Tibial artery (tissue), 4 donors: ENCODE measurements around the gene STK10.

ENCODE experiments used
- DNase-seq, 2 donors: peaks; one replicate each; pipeline ENCODE4 v3.0.0-alpha.2; 2019
- H3K27ac ChIP-seq, 2 donors: fragments of 200-600 bp; sonication (generic) in 1 of 2; 1 replicate in 1 of 2; 2 replicates in 1 of 2; pipeline ENCODE4 v1.5.1; 2018 to 2019; ENCODE audit warnings: mild to moderate bottlenecking in 1 of 2
- H3K27me3 ChIP-seq, 2 donors: fragments of 200-600 bp; sonication (generic) in 1 of 2; one replicate each; pipeline versions ENCODE4 v1.5.1 to v1.6.0; 2016 to 2019
- H3K36me3 ChIP-seq, 3 donors: fragments of 200-600 bp; sonication (generic) in 2 of 3; one replicate each; pipeline ENCODE4 v1.5.1; 2016 to 2019; ENCODE audit warnings: mild to moderate bottlenecking in 2 of 3
- H3K4me1 ChIP-seq, 4 donors: fragments of 200-600 bp; sonication (generic) in 2 of 4; 1 replicate in 3 of 4; 2 replicates in 1 of 4; pipeline ENCODE4 v1.5.1; 2016 to 2019
- H3K4me3 ChIP-seq, 2 donors: fragments of 200-600 bp; sonication (generic) in 1 of 2; 1 replicate in 1 of 2; 2 replicates in 1 of 2; pipeline ENCODE4 v1.5.1; 2018 to 2019; ENCODE audit warnings: mild to moderate bottlenecking in 2 of 2
- H3K9me3 ChIP-seq, 3 donors: fragments of 200-600 bp; sonication (generic) in 1 of 3; one replicate each; pipeline ENCODE4 v1.5.1; 2016 to 2019
- intact Hi-C: fragments of 100-400 bp; cut with DNase I; formaldehyde crosslinking; loops from one replicate; pipeline ENCODE4 v1.15.0; 2023; ENCODE audit warnings: low total_unique reads
- TF ChIP-seq, protein P1 (sequence below), 2 experiments: fragments of 200-600 bp in 1 of 2; fragments of 450-650 bp in 1 of 2; IDR thresholded peaks; one replicate each; pipeline ENCODE4 v1.5.1; 2017 to 2019; ENCODE audit warnings: antibody characterized with exemption in 2 of 2, mild to moderate bottlenecking in 1 of 2, moderate library complexity in 1 of 2

The STK10 gene

DNA sequence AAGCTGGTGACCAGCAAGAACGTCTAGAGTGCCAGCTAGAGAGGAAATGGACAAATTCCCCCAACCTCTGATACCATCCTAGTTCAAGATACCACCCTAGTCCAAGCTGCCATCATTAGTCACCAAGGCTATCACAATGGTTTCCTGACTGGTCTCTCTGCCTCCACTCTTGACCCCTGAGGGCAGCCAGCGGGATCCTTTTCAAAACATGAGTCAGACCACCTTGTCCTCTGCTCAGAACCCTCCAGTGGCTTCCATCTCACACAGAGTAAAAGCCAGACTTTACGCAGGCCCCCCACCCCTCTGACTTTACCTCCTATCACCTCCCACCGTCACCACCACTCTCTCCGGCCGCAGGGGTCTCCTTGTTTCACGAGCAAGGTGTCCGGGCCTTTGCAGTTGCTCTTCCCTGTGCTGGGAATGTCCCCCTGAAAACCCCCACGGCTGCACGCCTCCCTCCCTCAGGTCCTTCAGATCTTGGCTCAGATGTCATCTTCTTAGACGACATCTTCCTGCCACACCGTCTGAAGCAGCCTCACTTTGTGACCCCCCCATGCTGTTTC is 139.4 kb downstream of the STK10 start:
- intact Hi-C loops: loop anchor here (10.0 kb wide), 1 partner anchor 634 kb away; the partner anchor contains the start of gene FGF18
- Histone ChIP-seq H3K4me1 (peaks cover 0 to 18% (median 10%) of the 10 kb centered on the region in 4 donors), H3K4me3 (no peak overlapping the region), H3K36me3 (peaks cover 0 to 22% (median 7%) of the 10 kb centered on the region in 3 donors), H3K9me3 (no peaks in the 10 kb centered on the region), H3K27ac (no peak overlapping the region), H3K27me3 (no peaks in the 10 kb centered on the region)
- TF ChIP-seq, protein P1, sequence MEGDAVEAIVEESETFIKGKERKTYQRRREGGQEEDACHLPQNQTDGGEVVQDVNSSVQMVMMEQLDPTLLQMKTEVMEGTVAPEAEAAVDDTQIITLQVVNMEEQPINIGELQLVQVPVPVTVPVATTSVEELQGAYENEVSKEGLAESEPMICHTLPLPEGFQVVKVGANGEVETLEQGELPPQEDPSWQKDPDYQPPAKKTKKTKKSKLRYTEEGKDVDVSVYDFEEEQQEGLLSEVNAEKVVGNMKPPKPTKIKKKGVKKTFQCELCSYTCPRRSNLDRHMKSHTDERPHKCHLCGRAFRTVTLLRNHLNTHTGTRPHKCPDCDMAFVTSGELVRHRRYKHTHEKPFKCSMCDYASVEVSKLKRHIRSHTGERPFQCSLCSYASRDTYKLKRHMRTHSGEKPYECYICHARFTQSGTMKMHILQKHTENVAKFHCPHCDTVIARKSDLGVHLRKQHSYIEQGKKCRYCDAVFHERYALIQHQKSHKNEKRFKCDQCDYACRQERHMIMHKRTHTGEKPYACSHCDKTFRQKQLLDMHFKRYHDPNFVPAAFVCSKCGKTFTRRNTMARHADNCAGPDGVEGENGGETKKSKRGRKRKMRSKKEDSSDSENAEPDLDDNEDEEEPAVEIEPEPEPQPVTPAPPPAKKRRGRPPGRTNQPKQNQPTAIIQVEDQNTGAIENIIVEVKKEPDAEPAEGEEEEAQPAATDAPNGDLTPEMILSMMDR (IDR thresholded peaks at IDR 0.05): no peak
- DNase-seq: no peak

DNA sequence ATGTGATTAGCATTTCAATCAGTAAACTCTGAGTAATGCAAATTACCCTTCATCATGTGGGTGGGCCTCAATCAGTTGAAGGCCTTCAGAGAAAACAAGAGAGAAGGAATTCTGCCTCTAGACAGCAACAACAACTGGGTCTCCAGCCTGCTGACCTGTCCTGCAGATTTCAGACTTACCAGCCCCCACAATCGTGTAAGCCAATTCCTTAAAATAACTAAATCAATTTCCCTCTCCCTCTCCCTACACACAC is 139.9 kb downstream of the STK10 start:
- Histone ChIP-seq H3K4me1 (peaks cover 0 to 18% (median 10%) of the 10 kb centered on the region in 4 donors), H3K9me3 (no peaks in the 10 kb centered on the region), H3K4me3 (no peak overlapping the region), H3K27me3 (no peaks in the 10 kb centered on the region), H3K36me3 (peaks cover 0 to 23% (median 7%) of the 10 kb centered on the region in 3 donors), H3K27ac (no peak overlapping the region)
- DNase-seq: no peak
- TF ChIP-seq, protein P1 (IDR thresholded peaks at IDR 0.05): no peak
- intact Hi-C loops: loop anchor here (10.0 kb wide), 1 partner anchor 633 kb away; the partner anchor contains the start of gene FGF18

DNA sequence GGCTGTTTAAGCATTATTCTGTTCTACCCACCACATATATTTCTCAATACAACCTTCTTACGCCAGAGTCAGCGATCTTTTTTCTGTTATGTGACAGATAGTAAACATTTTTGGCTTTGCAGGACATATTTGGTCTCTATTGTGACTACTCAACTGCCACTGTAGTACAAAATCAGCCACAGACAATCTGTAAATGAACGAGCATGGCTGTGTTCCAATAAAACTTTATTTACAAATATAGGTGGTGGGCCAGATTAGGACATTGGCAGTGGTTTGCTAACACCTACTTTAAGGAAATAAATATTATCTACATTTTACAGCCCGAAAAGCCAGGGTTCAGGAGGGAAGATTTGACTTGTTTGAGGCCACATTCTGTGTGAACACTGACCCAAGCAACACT is 141.4 kb downstream of the STK10 start:
- intact Hi-C loops: loop anchor here (10.0 kb wide), 1 partner anchor 632 kb away; the partner anchor contains the start of gene FGF18
- TF ChIP-seq, protein P1 (IDR thresholded peaks at IDR 0.05): no peak
- Histone ChIP-seq H3K9me3 (no peaks in the 10 kb centered on the region), H3K27me3 (no peaks in the 10 kb centered on the region), H3K36me3 (peaks cover 0 to 23% (median 7%) of the 10 kb centered on the region in 3 donors), H3K4me1 (peaks cover 0 to 5% (median under 1%) of the 10 kb centered on the region in 4 donors), H3K27ac (no peak overlapping the region), H3K4me3 (no peak overlapping the region)
- DNase-seq: no peak

DNA sequence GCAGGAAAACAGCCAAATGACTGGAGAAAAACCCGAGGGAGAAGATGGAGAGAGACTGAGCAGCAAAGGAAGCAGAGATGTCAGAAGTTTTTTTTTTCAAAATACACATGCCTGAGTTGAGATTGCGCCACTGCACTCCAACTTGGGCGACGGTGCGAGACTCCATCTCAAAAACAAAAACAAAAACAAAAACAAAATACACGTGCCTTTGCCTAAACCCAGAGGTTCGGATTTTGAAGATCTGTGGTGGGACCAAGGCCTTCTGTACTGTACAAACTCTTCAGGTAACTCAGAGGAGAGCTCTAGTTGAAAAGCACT is 142.8 kb downstream of the STK10 start:
- peaks cover 0 to 13% (median 7%) of the 10 kb centered on the region in 3 donors for H3K36me3 ChIP-seq
- no peak overlapping the region for H3K4me3 ChIP-seq
- no peaks in the 10 kb centered on the region for H3K4me1 ChIP-seq
- intact Hi-C loops: loop anchor here (10.0 kb wide), 1 partner anchor 630 kb away; the partner anchor contains the start of gene FGF18
- no peaks in the 10 kb centered on the region for H3K27me3 ChIP-seq
- H3K9me3 ChIP-seq: no peaks in the 10 kb centered on the region
- H3K27ac ChIP-seq: no peak overlapping the region
- no peak for DNase-seq
- TF ChIP-seq, protein P1 (IDR thresholded peaks at IDR 0.05): no peak

DNA sequence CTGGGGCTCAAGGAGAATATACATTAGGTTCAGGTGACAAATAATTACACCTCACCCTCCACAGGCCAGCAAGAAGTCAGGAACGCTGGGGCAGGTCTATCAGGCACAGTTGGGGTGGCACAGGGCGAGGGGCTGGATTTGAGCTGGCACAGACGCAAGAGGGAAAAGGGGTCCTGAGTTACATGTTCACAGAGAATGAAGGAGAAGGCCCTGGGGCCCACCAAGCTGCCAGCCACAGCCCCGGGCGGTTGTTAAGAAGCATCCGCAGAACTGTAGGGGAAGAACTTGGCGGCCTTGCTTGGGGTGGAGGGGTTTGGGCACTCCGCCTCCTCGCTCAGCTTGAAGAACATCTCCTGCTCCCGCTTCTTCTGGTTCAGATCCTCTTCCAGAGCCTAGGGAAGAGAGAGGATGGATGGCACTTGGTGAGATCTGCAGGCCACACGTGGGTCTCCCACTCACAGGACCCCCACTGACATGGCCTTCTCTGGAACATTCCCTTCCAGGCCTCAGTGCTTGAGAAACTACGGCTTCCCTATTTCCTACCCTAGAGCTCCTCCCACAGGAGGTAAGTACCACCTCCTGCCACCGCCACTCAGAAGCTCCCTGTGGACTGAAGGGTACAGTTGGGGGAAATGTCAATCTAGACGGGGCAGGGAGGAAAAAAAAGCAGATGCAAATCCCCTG is 143.3 kb downstream of the STK10 start:
- Histone ChIP-seq H3K9me3 (no peaks in the 10 kb centered on the region), H3K36me3 (peaks cover 0 to 13% (median 7%) of the 10 kb centered on the region in 3 donors), H3K4me3 (no peak overlapping the region), H3K27ac (no peak overlapping the region), H3K27me3 (no peaks in the 10 kb centered on the region), H3K4me1 (no peaks in the 10 kb centered on the region)
- intact Hi-C loops: loop anchor here (10.0 kb wide), 1 partner anchor 630 kb away; the partner anchor contains the start of gene FGF18
- no peak for DNase-seq
- TF ChIP-seq, protein P1 (IDR thresholded peaks at IDR 0.05): no peak
